ENCODE measurements around the gene PEF1. TPM values are rescaled to one million over a fixed set of nuclear protein-coding genes. Genes with fewer than 3 reads are reported as not detected.

The PEF1 gene, protein sequence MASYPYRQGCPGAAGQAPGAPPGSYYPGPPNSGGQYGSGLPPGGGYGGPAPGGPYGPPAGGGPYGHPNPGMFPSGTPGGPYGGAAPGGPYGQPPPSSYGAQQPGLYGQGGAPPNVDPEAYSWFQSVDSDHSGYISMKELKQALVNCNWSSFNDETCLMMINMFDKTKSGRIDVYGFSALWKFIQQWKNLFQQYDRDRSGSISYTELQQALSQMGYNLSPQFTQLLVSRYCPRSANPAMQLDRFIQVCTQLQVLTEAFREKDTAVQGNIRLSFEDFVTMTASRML
- 10 to 100 TPM; 42.9 to 66.8 TPM for total RNA-seq

DNA sequence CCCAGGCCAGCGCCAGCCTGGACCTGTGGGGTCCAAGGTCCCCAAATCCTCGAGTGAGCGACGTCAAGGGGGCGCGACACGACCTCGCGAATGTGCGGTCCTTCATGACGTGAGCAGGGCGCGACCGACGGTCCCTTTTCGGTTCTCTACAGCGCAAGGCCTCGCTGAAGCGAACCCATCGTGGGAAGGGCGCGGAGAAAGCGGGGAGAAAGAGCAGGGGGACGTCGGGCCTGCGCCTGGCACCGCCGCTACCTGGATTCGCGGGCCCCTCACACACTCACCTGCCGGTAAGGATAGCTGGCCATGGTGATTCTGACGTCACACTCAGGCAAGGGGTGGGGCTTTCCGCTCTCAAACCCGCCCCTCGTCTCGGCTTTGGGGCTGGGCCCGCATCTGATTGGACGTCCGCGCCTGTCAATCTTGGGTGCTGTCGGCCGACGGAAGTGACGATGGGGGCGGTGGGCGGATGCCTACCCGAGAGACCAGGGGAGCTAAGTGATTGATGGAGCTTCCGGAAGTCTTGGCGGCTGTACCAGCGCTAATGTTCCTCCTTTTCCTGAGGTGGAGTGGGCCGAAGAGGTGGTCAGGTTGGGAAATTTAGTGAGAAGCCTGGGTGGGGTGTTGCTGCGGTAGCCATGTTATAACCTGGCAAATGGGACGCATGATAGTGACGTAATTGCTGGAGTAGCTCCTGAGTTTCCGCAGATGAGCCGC, at the start of gene PEF1:
PEF1 (minus strand) TSS at position 317 of the 714 bp plus-strand sequence; CDS start at position 305, 12 bp downstream.
- no peaks in the 10 kb centered on the region for H3K36me3 ChIP-seq
- peak within 1 kb of the TSS; percentile 86 to 99 for H3K4me3 ChIP-seq
- H3K27ac ChIP-seq: peak within 1 kb of the TSS; percentile 99
- H3K27me3 ChIP-seq: no peaks in the 10 kb centered on the region
- no peaks in the 10 kb centered on the region for H3K9me3 ChIP-seq
- TF ChIP-seq CTCF (IDR thresholded peaks at IDR 0.05): no peak
- DNase-seq (ENCODE audit: low spot score): peak; percentile 99
- H3K4me1 ChIP-seq: peaks cover 0 to 64% of the 10 kb centered on the region in 2 donors

DNA sequence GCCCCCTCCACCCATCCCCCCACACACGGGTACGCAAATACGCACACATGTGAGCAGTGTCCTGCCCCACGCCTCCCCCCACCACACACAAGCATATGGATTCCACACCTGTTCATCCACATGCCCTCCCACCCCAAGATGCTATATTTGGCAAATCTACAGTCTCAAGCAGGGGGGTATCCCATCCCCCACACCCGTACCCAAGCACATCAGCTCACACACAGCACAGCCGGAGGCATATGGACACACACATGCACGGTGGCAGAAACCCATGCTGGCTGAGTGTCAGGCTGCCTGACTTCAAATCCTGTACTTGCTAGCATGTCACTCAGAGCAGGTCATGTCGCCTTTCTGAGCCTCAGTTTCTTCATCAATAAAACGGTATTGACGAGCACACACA, 48.6 kb upstream of the PEF1 start:
- Histone ChIP-seq H3K4me1 (peaks cover 0 to 6% of the 10 kb centered on the region in 2 donors), H3K27me3 (no peaks in the 10 kb centered on the region), H3K27ac (no peak overlapping the region), H3K4me3 (no peak overlapping the region), H3K36me3 (peaks cover 8% of the 10 kb centered on the region), H3K9me3 (no peaks in the 10 kb centered on the region)
- no peak for TF ChIP-seq CTCF (IDR thresholded peaks at IDR 0.05)
- DNase-seq (ENCODE audit: low spot score): no peak

DNA sequence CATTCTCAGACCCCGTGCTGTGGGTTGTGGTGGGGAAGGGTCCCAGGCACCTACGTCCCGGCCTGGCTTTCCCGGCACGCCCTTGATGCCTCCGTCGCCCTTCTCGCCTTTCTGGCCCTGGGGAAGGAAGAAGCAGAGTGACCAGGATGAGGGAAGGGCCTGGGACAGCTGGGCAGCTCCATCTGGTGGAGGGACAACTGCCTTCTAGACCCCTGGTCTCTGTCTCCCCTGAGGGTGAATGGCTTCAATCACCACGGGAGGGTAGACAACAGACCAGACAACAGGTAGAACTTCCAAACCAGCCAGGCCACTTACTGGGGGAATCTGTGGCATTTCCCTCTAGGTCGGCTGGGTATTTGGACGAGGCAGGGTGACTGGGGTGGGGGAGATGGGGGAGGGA, 47.3 kb upstream of the PEF1 start:
- H3K9me3 ChIP-seq: no peaks in the 10 kb centered on the region
- peak in 1 of 2 donors; percentile 19 for TF ChIP-seq CTCF (IDR thresholded peaks at IDR 0.05)
- peaks cover 0 to 6% of the 10 kb centered on the region in 2 donors for H3K4me1 ChIP-seq
- H3K36me3 ChIP-seq: no peaks in the 10 kb centered on the region
- DNase-seq (ENCODE audit: low spot score): no peak
- H3K4me3 ChIP-seq: no peak overlapping the region
- no peaks in the 10 kb centered on the region for H3K27me3 ChIP-seq
- H3K27ac ChIP-seq: no peak overlapping the region

- no peak for TF ChIP-seq CTCF (IDR thresholded peaks at IDR 0.05)
- Histone ChIP-seq H3K36me3 (no peaks in the 10 kb centered on the region), H3K9me3 (no peaks in the 10 kb centered on the region), H3K4me1 (peaks cover 0 to 6% of the 10 kb centered on the region in 2 donors), H3K27ac (no peak overlapping the region), H3K4me3 (no peak overlapping the region), H3K27me3 (no peaks in the 10 kb centered on the region)
- no peak for DNase-seq (ENCODE audit: low spot score)
Observed at GRCh38 chr1:31691446-31691845, 46.8 kb upstream of the PEF1 start.

GRCh38 chr1:31690921-31691320, 46.2 kb upstream of the PEF1 start:
- no peak overlapping the region for H3K27ac ChIP-seq
- H3K36me3 ChIP-seq: no peaks in the 10 kb centered on the region
- DNase-seq (ENCODE audit: low spot score): no peak
- no peak overlapping the region for H3K4me3 ChIP-seq
- H3K4me1 ChIP-seq: peaks cover 0 to 1% of the 10 kb centered on the region in 2 donors
- H3K9me3 ChIP-seq: no peaks in the 10 kb centered on the region
- TF ChIP-seq CTCF (IDR thresholded peaks at IDR 0.05): no peak
- H3K27me3 ChIP-seq: no peaks in the 10 kb centered on the region

Measured in right atrium auricular region (tissue), 2 donors.